HEK293T (cell line): ENCODE data around the gene C20orf144.

Experiments
- CTCF ChIA-PET: fragments of 350-600 bp; formaldehyde crosslinking; extraction: SDS; loops from one replicate; lab custom pipeline; 2021; ENCODE audit warnings: antibody characterized with exemption, inconsistent platforms; lab: Yijun Ruan, JAX
- POLR2A ChIA-PET: fragments of 350-600 bp; formaldehyde crosslinking; extraction: SDS; loops from one replicate; lab custom pipeline; 2020; ENCODE audit warnings: antibody characterized with exemption, inconsistent platforms; lab: Yijun Ruan, JAX
- DNase-seq: peaks from one replicate; pipeline ENCODE4 v3.0.0; 2012; ENCODE audit warnings: mixed read lengths; ENCODE audit errors: extremely low spot score
- ARNT ChIP-seq: fragments of 450-650 bp; IDR thresholded peaks from 2 replicates; pipeline ENCODE4 v1.6.1; 2017; ENCODE audit warnings: mild to moderate bottlenecking
- BHLHE40 ChIP-seq: fragments of 450-650 bp; IDR thresholded peaks from 2 replicates; pipeline ENCODE4 v1.6.1; 2016; ENCODE audit warnings: mild to moderate bottlenecking, moderate library complexity, borderline replicate concordance
- CTBP1 ChIP-seq: fragments of 450-650 bp; IDR thresholded peaks from 2 replicates; pipeline ENCODE4 v1.6.1; 2016; ENCODE audit warnings: borderline replicate concordance
- ELF4 ChIP-seq: fragments of 450-650 bp; IDR thresholded peaks from 2 replicates; pipeline ENCODE4 v1.6.1; 2017; ENCODE audit warnings: antibody characterized with exemption
- FOXA1 ChIP-seq: fragments of 450-650 bp; IDR thresholded peaks from 2 replicates; pipeline ENCODE4 v1.6.1; 2016; ENCODE audit warnings: mild to moderate bottlenecking
- FOXK2 ChIP-seq: fragments of 450-650 bp; IDR thresholded peaks from 2 replicates; pipeline ENCODE4 v1.6.1; 2016; ENCODE audit warnings: mild to moderate bottlenecking
- FOXM1 ChIP-seq: fragments of 450-650 bp; IDR thresholded peaks from 2 replicates; pipeline ENCODE4 v1.6.1; 2017; ENCODE audit warnings: mild to moderate bottlenecking, borderline replicate concordance
- HDGF ChIP-seq: fragments of 450-650 bp; IDR thresholded peaks from 2 replicates; pipeline ENCODE4 v1.6.1; 2017; ENCODE audit warnings: antibody characterized with exemption, borderline replicate concordance
- L3MBTL2 ChIP-seq: fragments of 450-650 bp; conservative IDR thresholded peaks from 2 replicates; pipeline ENCODE4 v1.6.1; 2016; ENCODE audit warnings: mild to moderate bottlenecking
- LEF1 ChIP-seq: fragments of 450-650 bp; IDR thresholded peaks from 2 replicates; pipeline ENCODE4 v1.6.1; 2017; ENCODE audit warnings: mild to moderate bottlenecking, borderline replicate concordance
- NFRKB ChIP-seq: fragments of 450-650 bp; IDR thresholded peaks from 2 replicates; pipeline ENCODE4 v1.6.1; 2016; ENCODE audit warnings: mild to moderate bottlenecking, moderate library complexity
- SP1 ChIP-seq: fragments of 450-650 bp; IDR thresholded peaks from 2 replicates; pipeline ENCODE4 v1.6.1; 2017
- SUZ12 ChIP-seq: fragments of 450-650 bp; IDR thresholded peaks from 2 replicates; pipeline ENCODE4 v1.6.1; 2016; ENCODE audit warnings: mild to moderate bottlenecking
- TARDBP ChIP-seq: fragments of 450-650 bp; IDR thresholded peaks from 2 replicates; pipeline ENCODE4 v1.6.1; 2016
- ZNF384 ChIP-seq: fragments of 450-650 bp; IDR thresholded peaks from 2 replicates; pipeline ENCODE4 v1.6.1; 2016
- TF ChIP-seq, protein P1 (sequence below): fragments of 450-650 bp; IDR thresholded peaks from 2 replicates; pipeline ENCODE4 v1.6.1; 2016

Gene C20orf144

DNA sequence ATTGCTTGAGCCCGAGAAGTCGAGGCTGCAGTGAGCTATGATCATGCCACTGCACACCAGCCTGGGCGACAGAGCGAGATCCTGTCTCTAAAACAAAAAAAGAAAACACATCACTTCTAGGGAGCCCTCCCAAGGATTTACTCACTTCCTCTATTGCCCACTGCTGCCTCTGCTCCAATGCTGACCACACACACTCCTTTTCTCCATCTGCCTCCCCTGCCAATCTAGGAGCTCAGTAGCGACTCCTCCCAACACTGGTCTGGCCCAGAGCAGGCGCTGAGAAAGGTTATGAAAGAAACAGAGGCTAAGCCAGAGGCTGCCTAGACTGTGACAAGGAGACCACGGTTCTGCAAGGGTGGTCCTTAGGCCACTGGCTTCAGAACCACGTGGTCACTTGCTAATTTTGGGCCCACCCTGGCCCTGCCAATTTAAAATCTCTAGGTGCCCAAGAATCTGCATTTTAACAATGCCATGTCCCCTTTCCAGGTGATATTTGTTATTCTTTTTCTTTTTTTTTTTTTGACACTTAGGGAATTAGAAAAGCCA is 25.3 kb downstream of the C20orf144 start:
- DNase-seq, result no peak
- no peak for TF ChIP-seq SUZ12
- TF ChIP-seq ZNF384, result no peak
- TF ChIP-seq SP1, result no peak
- TF ChIP-seq BHLHE40, result no peak
- no peak for TF ChIP-seq CTBP1
- TF ChIP-seq HDGF, result no peak
- no peak for TF ChIP-seq L3MBTL2
- TF ChIP-seq, protein P1, sequence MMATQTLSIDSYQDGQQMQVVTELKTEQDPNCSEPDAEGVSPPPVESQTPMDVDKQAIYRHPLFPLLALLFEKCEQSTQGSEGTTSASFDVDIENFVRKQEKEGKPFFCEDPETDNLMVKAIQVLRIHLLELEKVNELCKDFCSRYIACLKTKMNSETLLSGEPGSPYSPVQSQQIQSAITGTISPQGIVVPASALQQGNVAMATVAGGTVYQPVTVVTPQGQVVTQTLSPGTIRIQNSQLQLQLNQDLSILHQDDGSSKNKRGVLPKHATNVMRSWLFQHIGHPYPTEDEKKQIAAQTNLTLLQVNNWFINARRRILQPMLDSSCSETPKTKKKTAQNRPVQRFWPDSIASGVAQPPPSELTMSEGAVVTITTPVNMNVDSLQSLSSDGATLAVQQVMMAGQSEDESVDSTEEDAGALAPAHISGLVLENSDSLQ, result no peak
- TF ChIP-seq ARNT, result no peak
- TF ChIP-seq LEF1, result no peak
- no peak for TF ChIP-seq FOXM1
- TF ChIP-seq TARDBP, result no peak
- no peak for TF ChIP-seq ELF4
- no peak for TF ChIP-seq FOXK2
- no peak for TF ChIP-seq NFRKB
- CTCF ChIA-PET, result interaction anchor here (0.6 to 0.7 kb wide), 2 partner anchors 591 to 755 kb away, joined by 4 to 7 read pairs; no protein-coding TSS in a partner anchor
- POLR2A ChIA-PET, result interaction anchor here (1.2 to 1.6 kb wide), 3 partner anchors 13 to 44 kb away, joined by 3 to 8 read pairs (median 5); partner anchors contain the start of genes NECAB3 and ZNF341

DNA sequence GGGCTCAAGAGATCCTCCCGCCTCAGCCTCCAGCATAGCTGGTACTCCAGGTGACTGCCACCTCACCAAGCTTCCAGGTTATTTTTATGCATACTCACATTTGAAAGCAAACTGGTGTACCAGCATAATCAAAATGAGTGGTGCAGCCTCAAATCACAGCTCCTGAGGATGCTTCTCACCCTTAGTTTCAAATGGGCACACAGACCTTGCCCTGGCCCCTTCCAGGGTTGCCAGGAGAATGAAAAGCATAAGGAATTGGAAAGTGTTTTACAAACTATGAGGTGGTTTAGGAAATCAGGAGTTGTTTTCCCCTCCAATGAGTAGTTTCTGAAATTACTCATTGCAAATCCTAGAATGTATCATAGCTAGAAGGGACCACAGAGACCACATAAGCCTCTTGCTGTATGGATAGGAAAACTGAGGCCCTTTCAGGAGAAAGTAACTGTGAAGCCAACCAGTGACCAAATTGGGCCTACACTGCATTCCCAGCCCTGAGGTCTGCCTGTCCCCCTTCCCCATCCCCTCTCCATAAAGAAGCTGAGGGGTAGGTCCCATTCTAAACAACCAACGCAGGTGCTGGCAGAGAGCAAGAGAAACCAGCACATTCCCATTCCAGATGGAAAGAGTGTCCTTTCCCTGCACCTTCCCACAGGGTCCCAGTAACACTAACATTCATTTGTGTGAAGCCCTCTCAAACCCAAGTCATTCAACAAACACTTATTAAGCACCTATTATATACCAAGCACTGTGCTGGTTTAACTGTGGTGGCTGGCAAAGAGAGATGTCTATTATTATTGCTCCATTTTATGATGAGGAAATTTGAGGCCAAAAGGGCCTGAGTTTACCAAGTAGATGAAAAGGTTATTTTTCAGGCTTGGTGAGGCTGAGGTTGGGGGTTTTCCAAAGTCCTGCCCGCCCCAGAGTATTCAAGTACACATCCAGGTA is 26.1 kb downstream of the C20orf144 start:
- CTCF ChIA-PET, result interaction anchor here (0.6 to 0.7 kb wide), 2 partner anchors 590 to 756 kb away, joined by 4 to 7 read pairs; no protein-coding TSS in a partner anchor
- POLR2A ChIA-PET, result interaction anchor here (1.1 to 1.6 kb wide), 3 partner anchors 25 to 32 kb away, joined by 3 to 5 read pairs (median 3); partner anchors contain the start of gene PXMP4
- DNase-seq, result no peak

DNA sequence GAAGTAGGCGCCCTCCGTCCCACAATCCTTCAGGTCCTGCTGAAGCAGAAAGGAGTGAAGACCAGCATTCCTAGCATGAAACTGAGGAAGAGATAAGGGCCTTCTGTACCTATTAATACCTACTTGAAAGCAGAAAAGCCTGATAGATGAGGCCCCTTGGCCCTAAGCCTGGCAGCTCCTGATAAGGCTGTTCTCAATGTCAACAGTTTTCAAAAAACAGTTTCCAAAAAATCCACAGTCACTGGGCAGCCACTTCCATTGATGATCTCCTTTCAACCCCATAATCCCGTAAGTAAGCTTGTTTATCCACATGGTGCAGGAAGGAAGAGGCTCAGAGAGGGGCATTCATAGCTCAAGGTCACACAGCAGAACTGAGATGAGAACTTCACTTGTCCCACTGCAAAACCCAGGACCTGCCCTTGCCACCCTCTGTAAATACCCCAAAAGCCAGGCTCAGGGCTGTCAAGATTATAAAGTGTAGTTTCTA is 26.9 kb downstream of the C20orf144 start:
- DNase-seq, result no peak
- POLR2A ChIA-PET, result interaction anchor here (1.1 kb wide), 2 partner anchors 26 to 31 kb away, joined by 3 read pairs; partner anchors contain the start of gene PXMP4
- TF ChIP-seq FOXK2 (no peak), NFRKB (no peak), ZNF384 (no peak), FOXM1 (no peak), ELF4 (no peak), CTBP1 (no peak)
- CTCF ChIA-PET, result no interaction called here

More for the DNA sequence above, 26.1 kb downstream of the C20orf144 start:
- TF ChIP-seq, protein P1, result no peak
- TF ChIP-seq BHLHE40 (no peak), NFRKB (no peak), TARDBP (no peak), FOXA1 (no peak), LEF1 (no peak), ZNF384 (no peak), FOXM1 (no peak), FOXK2 (no peak), SP1 (no peak), ELF4 (no peak), SUZ12 (no peak), CTBP1 (no peak), HDGF (no peak)

DNA sequence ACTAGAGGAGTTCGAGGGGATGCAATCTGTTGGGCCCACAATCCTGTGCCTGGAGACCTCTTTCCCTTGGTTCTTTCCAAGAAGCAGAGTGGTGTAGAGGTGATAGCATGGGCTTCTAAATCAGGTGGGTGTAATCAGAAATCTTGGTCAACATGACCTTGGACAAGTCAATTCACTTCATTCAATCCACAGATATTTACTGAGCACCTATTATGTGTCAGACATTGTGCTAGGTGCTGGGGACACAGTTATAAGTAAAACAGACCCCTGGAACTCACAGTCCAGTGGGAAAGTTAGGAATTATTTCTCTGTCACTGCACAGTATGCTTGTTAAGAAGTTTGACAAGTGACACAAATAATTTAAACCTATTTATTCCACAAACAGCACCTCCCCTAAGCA is 27.4 kb downstream of the C20orf144 start:
- DNase-seq, result no peak
- ChIA-PET POLR2A (no interaction called here), CTCF (no interaction called here)
- TF ChIP-seq LEF1 (no peak), NFRKB (no peak), FOXK2 (no peak), SP1 (no peak), TARDBP (no peak), FOXM1 (no peak)

DNA sequence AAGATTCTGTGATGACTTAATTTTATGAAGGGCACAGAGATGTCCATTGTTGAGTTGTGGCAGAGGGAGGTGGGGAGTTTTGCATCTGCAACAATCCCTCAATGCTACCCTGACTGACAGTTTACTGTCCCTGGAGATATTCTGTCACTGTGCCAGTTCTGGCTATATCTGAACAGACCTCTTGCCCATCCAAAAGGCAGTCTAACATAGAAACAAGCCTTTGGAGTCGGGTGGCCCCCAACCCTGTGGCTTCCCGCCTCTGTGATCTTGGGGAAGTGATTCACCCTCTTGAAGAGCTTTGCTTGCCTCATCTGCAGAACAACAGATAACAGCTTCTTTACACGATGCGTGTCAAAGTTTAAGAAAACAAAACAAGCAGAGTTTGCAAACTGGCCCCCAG is 27.8 kb downstream of the C20orf144 start:
- ChIA-PET POLR2A (no interaction called here), CTCF (no interaction called here)
- DNase-seq, result no peak
- TF ChIP-seq CTBP1 (no peak), LEF1 (no peak), NFRKB (no peak), SUZ12 (no peak), HDGF (no peak), SP1 (no peak), ZNF384 (no peak), FOXA1 (no peak), FOXM1 (no peak), L3MBTL2 (no peak), ELF4 (no peak), FOXK2 (no peak), ARNT (no peak), BHLHE40 (no peak), TARDBP (no peak)
- TF ChIP-seq, protein P1, result no peak
